Vagina (tissue), 2 donors: ENCODE results near the gene COL23A1. TPM values are rescaled to one million over a fixed set of nuclear protein-coding genes. Genes with fewer than 3 reads are reported as not detected.

ENCODE experiments used
- DNase-seq, 2 donors: peaks; one replicate each; pipeline ENCODE4 v3.0.0-alpha.2; 2017; ENCODE audit errors: extremely low spot score in 2 of 2
- H3K27ac ChIP-seq: fragments of 200-600 bp; sonication (generic); one replicate; pipeline ENCODE4 v1.5.1; 2019
- H3K27me3 ChIP-seq: fragments of 200-600 bp; sonication (generic); one replicate; pipeline ENCODE4 v1.5.1; 2019
- H3K36me3 ChIP-seq, 2 donors: fragments of 200-600 bp; sonication (generic); one replicate each; pipeline ENCODE4 v1.5.1; 2017 to 2019
- H3K4me1 ChIP-seq: fragments of 200-600 bp; sonication (generic); one replicate; pipeline ENCODE4 v1.5.1; 2019
- H3K4me3 ChIP-seq, 2 donors: fragments of 200-600 bp; sonication (generic); 1 replicate in 1 of 2; 2 replicates in 1 of 2; pipeline ENCODE4 v1.5.1; 2016 to 2019
- H3K9me3 ChIP-seq: fragments of 200-600 bp; sonication (generic); one replicate; pipeline ENCODE4 v1.5.1; 2019
- CTCF ChIP-seq, 3 experiments: fragments of 450-650 bp in 2 of 3; fragments of 200-600 bp in 1 of 3; sonication (generic) in 1 of 3; IDR thresholded peaks; one replicate each; pipeline ENCODE4 v1.5.1; 2017 to 2019; ENCODE audit warnings: antibody characterized with exemption in 3 of 3, mild to moderate bottlenecking in 2 of 3, moderate library complexity in 2 of 3
- POLR2A ChIP-seq, 2 donors: fragments of 450-650 bp; IDR thresholded peaks; one replicate each; pipeline ENCODE4 v1.6.1; 2017; ENCODE audit warnings: antibody characterized with exemption in 2 of 2, mild to moderate bottlenecking in 2 of 2, moderate library complexity in 2 of 2
- POLR2AphosphoS5 ChIP-seq, 2 donors: sonication (generic); formaldehyde crosslinking; IDR thresholded peaks; one replicate each; pipeline ENCODE4 v1.9.0; 2017; ENCODE audit warnings: antibody characterized with exemption in 2 of 2, mild to moderate bottlenecking in 2 of 2, low read depth in 1 of 2; ENCODE audit not compliant: insufficient read depth in 1 of 2
- intact Hi-C: fragments of 100-400 bp; cut with DNase I; formaldehyde crosslinking; loops from one replicate; pipeline ENCODE4 v1.15.1; 2023
- total RNA-seq: library from RNA; depleted of rRNA; stranded (reverse); fragments of >200 nt; gene quantifications from one replicate; pipeline ENCODE4 v1.2.3, GENCODE V29; 2016

COL23A1 gene
- total RNA-seq, 1 donor from 2014 or later = 3.7 TPM

- H3K27ac ChIP-seq = no peak overlapping the region
- intact Hi-C loops = no loop called here
- H3K36me3 ChIP-seq = no peaks in the 10 kb centered on the region
- peaks cover 26% of the 10 kb centered on the region for H3K4me1 ChIP-seq
- no peak for DNase-seq
- H3K9me3 ChIP-seq = peaks cover 11% of the 10 kb centered on the region
- TF ChIP-seq POLR2A (IDR thresholded peaks at IDR 0.05) (no peak), POLR2AphosphoS5 (IDR thresholded peaks at IDR 0.05; ENCODE audit: insufficient read depth in 1 of 2, low read depth in 1 of 2) (no peak), CTCF (IDR thresholded peaks at IDR 0.05) (no peak)
- no peak overlapping the region for H3K4me3 ChIP-seq
- H3K27me3 ChIP-seq = no peaks in the 10 kb centered on the region
Observed at GRCh38 chr5:178284093-178284675, 306.0 kb downstream of the COL23A1 start.

- Histone ChIP-seq H3K9me3 (peaks cover 11% of the 10 kb centered on the region), H3K27ac (no peak overlapping the region), H3K36me3 (no peaks in the 10 kb centered on the region), H3K4me3 (no peak overlapping the region), H3K27me3 (no peaks in the 10 kb centered on the region), H3K4me1 (peaks cover 19% of the 10 kb centered on the region)
- TF ChIP-seq POLR2A (IDR thresholded peaks at IDR 0.05) = no peak
- no peak for TF ChIP-seq POLR2AphosphoS5 (IDR thresholded peaks at IDR 0.05; ENCODE audit: insufficient read depth in 1 of 2, low read depth in 1 of 2)
- TF ChIP-seq CTCF (IDR thresholded peaks at IDR 0.05) = no peak
- intact Hi-C loops = no loop called here
- no peak for DNase-seq
Observed at GRCh38 chr5:178283520-178283919, 306.7 kb downstream of the COL23A1 start.

GRCh38 chr5:178282391-178282790 lies 307.8 kb downstream of the COL23A1 start:
- Histone ChIP-seq H3K36me3 (no peaks in the 10 kb centered on the region), H3K27ac (no peak overlapping the region), H3K4me1 (peaks cover 13% of the 10 kb centered on the region), H3K27me3 (no peaks in the 10 kb centered on the region), H3K4me3 (no peak overlapping the region), H3K9me3 (peaks cover 11% of the 10 kb centered on the region)
- TF ChIP-seq POLR2AphosphoS5 (IDR thresholded peaks at IDR 0.05; ENCODE audit: insufficient read depth in 1 of 2, low read depth in 1 of 2) (no peak), CTCF (IDR thresholded peaks at IDR 0.05) (no peak), POLR2A (IDR thresholded peaks at IDR 0.05) (no peak)
- no peak for DNase-seq
- intact Hi-C loops = no loop called here

- intact Hi-C loops = no loop called here
- no peak for DNase-seq
- no peak for TF ChIP-seq POLR2A (IDR thresholded peaks at IDR 0.05)
- TF ChIP-seq POLR2AphosphoS5 (IDR thresholded peaks at IDR 0.05; ENCODE audit: insufficient read depth in 1 of 2, low read depth in 1 of 2) = no peak
- no peak for TF ChIP-seq CTCF (IDR thresholded peaks at IDR 0.05)
Observed at GRCh38 chr5:178281331-178281730, 308.9 kb downstream of the COL23A1 start.

GRCh38 chr5:178280631-178281030 lies 309.6 kb downstream of the COL23A1 start:
- no peak for DNase-seq
- Histone ChIP-seq H3K4me3 (no peak overlapping the region), H3K4me1 (peaks cover 13% of the 10 kb centered on the region), H3K9me3 (peaks cover 11% of the 10 kb centered on the region), H3K27ac (no peak overlapping the region), H3K36me3 (no peaks in the 10 kb centered on the region), H3K27me3 (no peaks in the 10 kb centered on the region)
- TF ChIP-seq POLR2AphosphoS5 (IDR thresholded peaks at IDR 0.05; ENCODE audit: insufficient read depth in 1 of 2, low read depth in 1 of 2) (no peak), CTCF (IDR thresholded peaks at IDR 0.05) (no peak), POLR2A (IDR thresholded peaks at IDR 0.05) (no peak)
- intact Hi-C loops = no loop called here

More at GRCh38 chr5:178281331-178281730, 308.9 kb downstream of the COL23A1 start:
- Histone ChIP-seq H3K4me3 (no peak overlapping the region), H3K27ac (no peak overlapping the region), H3K9me3 (peaks cover 11% of the 10 kb centered on the region), H3K4me1 (peaks cover 13% of the 10 kb centered on the region), H3K36me3 (no peaks in the 10 kb centered on the region), H3K27me3 (no peaks in the 10 kb centered on the region)
